HCT116 (cell line): ENCODE results near the gene KDM3B.

Experiments
- ATF3 ChIP-seq: IDR thresholded peaks from 2 replicates; pipeline ENCODE4 v1.6.1; 2012
- EZH2phosphoT487 ChIP-seq: fragments of 200-600 bp; IDR thresholded peaks from 2 replicates; pipeline ENCODE4 v1.6.1; 2018; ENCODE audit warnings: antibody characterized with exemption, borderline replicate concordance
- MAX ChIP-seq: IDR thresholded peaks from 2 replicates; pipeline ENCODE4 v1.6.1; 2012
- POLR2A ChIP-seq: IDR thresholded peaks from 2 replicates; pipeline ENCODE4 v1.7.0; 2011; ENCODE audit warnings: borderline replicate concordance; ENCODE audit not compliant: insufficient read depth, insufficient read length; ENCODE audit errors: extremely low read depth
- POLR2AphosphoS5 ChIP-seq: IDR thresholded peaks from 2 replicates; pipeline ENCODE4 v1.6.1; 2011; ENCODE audit warnings: mild to moderate bottlenecking, low read depth, low read length, moderate library complexity
- RAD21 ChIP-seq: IDR thresholded peaks from 2 replicates; pipeline ENCODE4 v1.6.1; 2012; ENCODE audit warnings: low read depth, mild to moderate bottlenecking
- SIN3A ChIP-seq: IDR thresholded peaks from 2 replicates; pipeline ENCODE4 v1.6.1; 2012; ENCODE audit warnings: low read depth
- ZNF274 ChIP-seq: fragments of 200-500 bp; sonication (Bioruptor generic); IDR thresholded peaks from 2 replicates; pipeline ENCODE4 v1.6.1; 2014; ENCODE audit warnings: mild to moderate bottlenecking, low read depth, low read length, inconsistent platforms
- TF ChIP-seq, protein P1 (sequence below), 3 experiments: fragments of 200-600 bp in 1 of 3; sonication (generic) in 1 of 3; IDR thresholded peaks in 2 of 3; conservative IDR thresholded peaks in 1 of 3; 2 replicates each; pipeline ENCODE4 v1.5.1; 2012 to 2017; ENCODE audit warnings: low read depth in 2 of 3, low read length in 2 of 3, antibody characterized with exemption in 1 of 3, borderline replicate concordance in 1 of 3, control low read depth in 1 of 3, mild to moderate bottlenecking in 1 of 3, mixed read lengths in 1 of 3, mixed run types in 1 of 3, moderate library complexity in 1 of 3; ENCODE audit not compliant: insufficient read depth in 1 of 3
- TF ChIP-seq, protein P2 (sequence below): IDR thresholded peaks from 2 replicates; pipeline ENCODE4 v1.6.1; 2012; ENCODE audit warnings: low read depth

DNA sequence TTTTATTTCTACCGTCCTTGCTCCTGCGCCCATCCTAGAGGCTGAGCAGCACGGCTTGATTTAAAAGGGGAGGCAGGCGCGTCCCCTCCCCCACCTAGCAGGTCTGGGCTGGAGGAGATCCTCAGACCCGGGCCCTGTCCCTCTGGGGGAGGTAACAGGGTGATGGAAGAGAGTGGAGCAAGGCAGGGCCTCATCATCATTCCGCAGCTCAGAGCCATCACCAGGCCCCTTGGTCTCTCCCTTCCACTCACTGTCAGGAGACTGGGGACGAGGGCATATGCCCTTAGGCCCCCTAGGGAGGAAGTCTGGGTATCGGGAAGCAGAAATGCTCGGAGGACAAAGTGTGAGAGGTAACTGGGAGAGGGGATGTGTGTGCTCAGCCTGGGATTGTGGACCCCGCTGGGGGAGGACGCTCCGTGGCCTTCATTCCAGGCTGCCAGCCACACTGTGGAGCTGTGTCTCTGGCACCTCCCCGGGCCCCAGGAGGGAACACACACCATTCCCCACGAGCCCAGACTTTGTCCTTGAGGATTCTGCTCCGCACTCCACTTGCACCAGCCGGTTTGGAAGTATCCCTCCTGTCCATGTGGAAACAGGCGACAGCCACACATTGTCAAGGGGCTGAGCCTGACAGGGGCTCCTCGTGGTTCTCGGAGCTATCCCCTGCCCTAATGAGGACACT is 87.1 kb downstream of the KDM3B start:
- TF ChIP-seq, protein P1, sequence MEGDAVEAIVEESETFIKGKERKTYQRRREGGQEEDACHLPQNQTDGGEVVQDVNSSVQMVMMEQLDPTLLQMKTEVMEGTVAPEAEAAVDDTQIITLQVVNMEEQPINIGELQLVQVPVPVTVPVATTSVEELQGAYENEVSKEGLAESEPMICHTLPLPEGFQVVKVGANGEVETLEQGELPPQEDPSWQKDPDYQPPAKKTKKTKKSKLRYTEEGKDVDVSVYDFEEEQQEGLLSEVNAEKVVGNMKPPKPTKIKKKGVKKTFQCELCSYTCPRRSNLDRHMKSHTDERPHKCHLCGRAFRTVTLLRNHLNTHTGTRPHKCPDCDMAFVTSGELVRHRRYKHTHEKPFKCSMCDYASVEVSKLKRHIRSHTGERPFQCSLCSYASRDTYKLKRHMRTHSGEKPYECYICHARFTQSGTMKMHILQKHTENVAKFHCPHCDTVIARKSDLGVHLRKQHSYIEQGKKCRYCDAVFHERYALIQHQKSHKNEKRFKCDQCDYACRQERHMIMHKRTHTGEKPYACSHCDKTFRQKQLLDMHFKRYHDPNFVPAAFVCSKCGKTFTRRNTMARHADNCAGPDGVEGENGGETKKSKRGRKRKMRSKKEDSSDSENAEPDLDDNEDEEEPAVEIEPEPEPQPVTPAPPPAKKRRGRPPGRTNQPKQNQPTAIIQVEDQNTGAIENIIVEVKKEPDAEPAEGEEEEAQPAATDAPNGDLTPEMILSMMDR (IDR thresholded peaks at IDR 0.05 in 2 of 3, conservative IDR thresholded peaks at IDR 0.05 in 1 of 3; ENCODE audit: borderline replicate concordance in 1 of 3, insufficient read depth in 1 of 3, low read depth in 2 of 3, low read length in 2 of 3) = no peak
- TF ChIP-seq MAX = no peak
- TF ChIP-seq EZH2phosphoT487 = no peak
- no peak for TF ChIP-seq ZNF274
- TF ChIP-seq POLR2AphosphoS5 = no peak
- no peak for TF ChIP-seq ATF3
- no peak for TF ChIP-seq SIN3A
- TF ChIP-seq, protein P2, sequence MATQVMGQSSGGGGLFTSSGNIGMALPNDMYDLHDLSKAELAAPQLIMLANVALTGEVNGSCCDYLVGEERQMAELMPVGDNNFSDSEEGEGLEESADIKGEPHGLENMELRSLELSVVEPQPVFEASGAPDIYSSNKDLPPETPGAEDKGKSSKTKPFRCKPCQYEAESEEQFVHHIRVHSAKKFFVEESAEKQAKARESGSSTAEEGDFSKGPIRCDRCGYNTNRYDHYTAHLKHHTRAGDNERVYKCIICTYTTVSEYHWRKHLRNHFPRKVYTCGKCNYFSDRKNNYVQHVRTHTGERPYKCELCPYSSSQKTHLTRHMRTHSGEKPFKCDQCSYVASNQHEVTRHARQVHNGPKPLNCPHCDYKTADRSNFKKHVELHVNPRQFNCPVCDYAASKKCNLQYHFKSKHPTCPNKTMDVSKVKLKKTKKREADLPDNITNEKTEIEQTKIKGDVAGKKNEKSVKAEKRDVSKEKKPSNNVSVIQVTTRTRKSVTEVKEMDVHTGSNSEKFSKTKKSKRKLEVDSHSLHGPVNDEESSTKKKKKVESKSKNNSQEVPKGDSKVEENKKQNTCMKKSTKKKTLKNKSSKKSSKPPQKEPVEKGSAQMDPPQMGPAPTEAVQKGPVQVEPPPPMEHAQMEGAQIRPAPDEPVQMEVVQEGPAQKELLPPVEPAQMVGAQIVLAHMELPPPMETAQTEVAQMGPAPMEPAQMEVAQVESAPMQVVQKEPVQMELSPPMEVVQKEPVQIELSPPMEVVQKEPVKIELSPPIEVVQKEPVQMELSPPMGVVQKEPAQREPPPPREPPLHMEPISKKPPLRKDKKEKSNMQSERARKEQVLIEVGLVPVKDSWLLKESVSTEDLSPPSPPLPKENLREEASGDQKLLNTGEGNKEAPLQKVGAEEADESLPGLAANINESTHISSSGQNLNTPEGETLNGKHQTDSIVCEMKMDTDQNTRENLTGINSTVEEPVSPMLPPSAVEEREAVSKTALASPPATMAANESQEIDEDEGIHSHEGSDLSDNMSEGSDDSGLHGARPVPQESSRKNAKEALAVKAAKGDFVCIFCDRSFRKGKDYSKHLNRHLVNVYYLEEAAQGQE = no peak
- TF ChIP-seq RAD21 = no peak
- no peak for TF ChIP-seq POLR2A
